ENCODE data around the gene FUT3. TPM values are rescaled to one million over a fixed set of nuclear protein-coding genes. Genes with fewer than 3 reads are reported as not detected.

FUT3 gene
- total RNA-seq, 1 donor from 2014 or later: 1.4 TPM

DNA sequence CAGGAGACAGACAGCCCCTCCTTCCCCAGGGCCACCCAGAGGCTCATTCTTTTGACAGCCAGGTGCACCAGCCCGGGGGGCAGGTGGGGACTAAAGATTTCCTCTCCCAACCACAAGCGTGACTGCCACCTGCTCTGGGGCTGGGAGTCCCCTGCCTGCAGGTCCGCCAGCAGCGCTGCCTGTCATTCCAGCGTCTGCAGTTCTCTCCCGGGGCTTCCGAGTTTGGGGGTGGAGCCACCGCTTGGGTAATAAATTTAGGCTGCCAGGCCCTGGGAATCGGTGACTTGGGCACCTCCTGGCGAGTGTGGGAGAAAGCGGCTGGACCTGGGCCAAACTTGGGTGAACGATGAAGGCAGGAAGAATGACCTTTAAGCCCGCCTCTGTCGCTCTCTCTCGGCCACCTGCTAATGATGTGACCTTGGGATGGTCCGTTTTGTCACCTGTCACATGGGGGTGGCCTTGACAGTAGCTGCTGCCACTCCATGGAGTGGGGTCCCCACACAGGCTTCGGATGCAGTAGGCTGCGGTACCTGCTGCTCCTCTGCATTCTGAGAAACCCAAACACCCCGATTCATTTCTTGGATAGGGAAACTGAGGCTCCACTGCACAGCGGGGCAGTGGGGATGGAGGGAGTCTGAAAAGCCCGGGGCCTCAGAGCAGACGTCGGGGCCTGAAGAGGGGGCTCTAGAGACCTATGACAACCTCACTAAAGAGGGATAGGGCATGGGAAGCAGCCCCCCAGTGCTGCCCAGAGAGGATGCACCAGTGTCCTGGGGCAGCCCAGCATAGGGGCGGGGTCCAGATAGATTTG is 24.5 kb downstream of the FUT3 start:
- peak overlapping the region; percentile 45 for H3K27ac Mint-ChIP-seq (ENCODE audit: unreplicated experiment)
- no peaks in the 10 kb centered on the region for H3K4me1 Mint-ChIP-seq (ENCODE audit: unreplicated experiment)
- no peak for DNase-seq (ENCODE audit: low spot score)
- H3K27me3 Mint-ChIP-seq (ENCODE audit: unreplicated experiment): peaks cover 7% of the 10 kb centered on the region
- peak overlapping the region; percentile 91 for H3K4me3 Mint-ChIP-seq (ENCODE audit: unreplicated experiment)
- TF ChIP-seq, protein P1, sequence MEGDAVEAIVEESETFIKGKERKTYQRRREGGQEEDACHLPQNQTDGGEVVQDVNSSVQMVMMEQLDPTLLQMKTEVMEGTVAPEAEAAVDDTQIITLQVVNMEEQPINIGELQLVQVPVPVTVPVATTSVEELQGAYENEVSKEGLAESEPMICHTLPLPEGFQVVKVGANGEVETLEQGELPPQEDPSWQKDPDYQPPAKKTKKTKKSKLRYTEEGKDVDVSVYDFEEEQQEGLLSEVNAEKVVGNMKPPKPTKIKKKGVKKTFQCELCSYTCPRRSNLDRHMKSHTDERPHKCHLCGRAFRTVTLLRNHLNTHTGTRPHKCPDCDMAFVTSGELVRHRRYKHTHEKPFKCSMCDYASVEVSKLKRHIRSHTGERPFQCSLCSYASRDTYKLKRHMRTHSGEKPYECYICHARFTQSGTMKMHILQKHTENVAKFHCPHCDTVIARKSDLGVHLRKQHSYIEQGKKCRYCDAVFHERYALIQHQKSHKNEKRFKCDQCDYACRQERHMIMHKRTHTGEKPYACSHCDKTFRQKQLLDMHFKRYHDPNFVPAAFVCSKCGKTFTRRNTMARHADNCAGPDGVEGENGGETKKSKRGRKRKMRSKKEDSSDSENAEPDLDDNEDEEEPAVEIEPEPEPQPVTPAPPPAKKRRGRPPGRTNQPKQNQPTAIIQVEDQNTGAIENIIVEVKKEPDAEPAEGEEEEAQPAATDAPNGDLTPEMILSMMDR (IDR thresholded peaks at IDR 0.05; ENCODE audit: unreplicated experiment): no peak
- H3K9me3 Mint-ChIP-seq (ENCODE audit: unreplicated experiment): no peaks in the 10 kb centered on the region
- H3K36me3 Mint-ChIP-seq (ENCODE audit: low read depth, unreplicated experiment): no peaks in the 10 kb centered on the region

DNA sequence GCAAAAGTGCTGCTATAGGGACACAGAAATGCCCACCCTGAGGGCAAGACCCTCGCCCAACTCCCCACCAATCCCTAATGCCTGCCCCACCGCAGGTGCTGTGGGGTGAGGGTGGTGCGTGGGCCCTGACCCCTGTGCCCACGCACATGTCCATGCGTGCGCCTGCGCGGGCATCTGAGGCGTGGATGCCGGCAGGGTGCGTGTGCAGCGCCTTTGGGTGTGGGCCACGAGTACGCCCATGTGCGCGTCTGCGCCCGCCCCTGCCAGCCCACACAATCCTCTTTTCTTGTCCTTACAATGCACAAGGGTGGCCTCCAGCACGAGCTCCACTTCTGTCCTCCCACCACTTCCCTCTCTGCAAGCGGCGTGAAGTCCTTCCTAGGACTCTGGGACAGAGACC is 26.1 kb downstream of the FUT3 start:
- no peak overlapping the region for H3K4me3 Mint-ChIP-seq (ENCODE audit: unreplicated experiment)
- no peaks in the 10 kb centered on the region for H3K9me3 Mint-ChIP-seq (ENCODE audit: unreplicated experiment)
- H3K36me3 Mint-ChIP-seq (ENCODE audit: low read depth, unreplicated experiment): no peaks in the 10 kb centered on the region
- peaks cover 10% of the 10 kb centered on the region for H3K27me3 Mint-ChIP-seq (ENCODE audit: unreplicated experiment)
- H3K4me1 Mint-ChIP-seq (ENCODE audit: unreplicated experiment): no peaks in the 10 kb centered on the region
- TF ChIP-seq, protein P1 (IDR thresholded peaks at IDR 0.05; ENCODE audit: unreplicated experiment): no peak
- no peak overlapping the region for H3K27ac Mint-ChIP-seq (ENCODE audit: unreplicated experiment)
- no peak for DNase-seq (ENCODE audit: low spot score)

DNA sequence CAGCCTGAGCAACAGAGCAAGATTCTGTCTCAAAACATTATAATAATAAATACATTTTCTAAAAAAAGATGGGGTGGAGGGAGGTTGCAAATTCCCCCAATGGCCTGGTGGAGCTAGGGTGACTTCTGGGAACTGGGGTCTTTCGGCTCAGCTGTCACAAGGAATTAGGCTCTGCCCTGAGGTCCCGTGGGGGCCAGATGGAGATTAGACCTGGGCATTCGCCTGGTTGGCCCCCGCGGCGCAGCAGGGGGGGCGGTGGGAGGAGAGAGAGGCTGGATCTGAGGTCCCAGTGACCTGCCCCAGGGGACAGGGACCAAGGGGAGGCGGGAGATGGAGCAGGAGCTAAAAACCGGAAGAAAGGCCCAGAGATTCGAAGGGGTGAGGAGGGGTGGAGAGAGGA is 26.5 kb downstream of the FUT3 start:
- Mint-ChIP-seq H3K9me3 (ENCODE audit: unreplicated experiment) (no peaks in the 10 kb centered on the region), H3K4me3 (ENCODE audit: unreplicated experiment) (no peak overlapping the region), H3K27ac (ENCODE audit: unreplicated experiment) (no peak overlapping the region), H3K4me1 (ENCODE audit: unreplicated experiment) (no peaks in the 10 kb centered on the region), H3K27me3 (ENCODE audit: unreplicated experiment) (peaks cover 10% of the 10 kb centered on the region), H3K36me3 (ENCODE audit: low read depth, unreplicated experiment) (no peaks in the 10 kb centered on the region)
- DNase-seq (ENCODE audit: low spot score): no peak
- TF ChIP-seq, protein P1 (IDR thresholded peaks at IDR 0.05; ENCODE audit: unreplicated experiment): no peak

DNA sequence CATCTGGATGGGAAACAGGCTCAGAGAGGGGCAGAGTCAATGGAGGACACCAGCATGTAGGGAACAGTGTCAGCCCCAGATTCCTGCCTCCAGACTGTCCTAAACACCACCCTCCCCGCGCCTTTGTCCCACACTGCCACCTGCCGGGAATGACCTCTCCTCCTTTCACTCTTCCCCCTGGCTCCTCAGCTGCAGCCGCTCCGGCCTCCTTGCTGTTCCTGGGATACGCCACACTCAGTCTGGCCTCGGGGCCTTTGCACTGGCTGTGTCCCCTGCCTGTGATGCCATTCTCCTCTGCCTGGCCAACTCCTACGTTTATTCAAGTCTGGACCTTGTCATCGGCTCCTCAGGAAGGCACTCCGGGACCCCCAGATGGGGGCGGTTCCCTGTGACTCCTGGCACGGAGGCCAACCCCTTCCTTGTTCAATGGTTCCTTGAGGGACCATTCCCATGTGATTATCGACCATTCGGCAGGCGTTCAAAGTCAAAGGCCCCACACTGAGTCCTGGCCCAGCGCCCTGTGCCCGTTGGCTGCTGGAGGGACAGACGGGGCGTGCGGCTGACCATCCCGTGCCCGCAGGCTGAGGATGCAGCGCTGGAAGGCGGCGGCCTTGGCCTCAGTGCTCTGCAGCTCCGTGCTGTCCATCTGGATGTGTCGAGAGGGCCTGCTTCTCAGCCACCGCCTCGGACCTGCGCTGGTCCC is 27.5 kb downstream of the FUT3 start:
- TF ChIP-seq, protein P1 (IDR thresholded peaks at IDR 0.05; ENCODE audit: unreplicated experiment): no peak
- no peaks in the 10 kb centered on the region for H3K36me3 Mint-ChIP-seq (ENCODE audit: low read depth, unreplicated experiment)
- no peak overlapping the region for H3K4me3 Mint-ChIP-seq (ENCODE audit: unreplicated experiment)
- H3K4me1 Mint-ChIP-seq (ENCODE audit: unreplicated experiment): no peaks in the 10 kb centered on the region
- H3K27ac Mint-ChIP-seq (ENCODE audit: unreplicated experiment): no peak overlapping the region
- H3K27me3 Mint-ChIP-seq (ENCODE audit: unreplicated experiment): peaks cover 9% of the 10 kb centered on the region
- no peaks in the 10 kb centered on the region for H3K9me3 Mint-ChIP-seq (ENCODE audit: unreplicated experiment)
- DNase-seq (ENCODE audit: low spot score): no peak

Measured in endothelial cell (in vitro differentiated cells).